GM18498 (cell line): ENCODE data around the gene ZNF101.
A peak's percentile ranks its signal among the peaks of the same experiment; 100 is the strongest.

Experiments
- ATAC-seq: cut with Tn5 transposase; IDR thresholded peaks from one replicate; pipeline ENCODE4 v1.9.1; 2021; ENCODE audit warnings: mild to moderate bottlenecking, moderate library complexity; ENCODE audit not compliant: unreplicated experiment

ZNF101 gene

GRCh38 chr19:19637523-19638251, 31.0 kb upstream of the ZNF101 start:
- no peak for ATAC-seq

GRCh38 chr19:19642506-19643157, 26.0 kb upstream of the ZNF101 start:
- ATAC-seq, result peak; percentile 25

GRCh38 chr19:19643158-19644053, 25.2 kb upstream of the ZNF101 start, which contains the start of gene GMIP:
TSS of gene GMIP (minus strand) at chr19:19643657. CDS start at chr19:19643529, 128 bp downstream.
- ATAC-seq, result peak; percentile 70

- ATAC-seq, result no peak
These were observed 24.6 kb upstream of the ZNF101 start for GRCh38 chr19:19644054-19644388.

- no peak for ATAC-seq
These were observed 23.3 kb upstream of the ZNF101 start for GRCh38 chr19:19645233-19645870.

GRCh38 chr19:19647037-19647835, 21.4 kb upstream of the ZNF101 start:
- ATAC-seq, result no peak

GRCh38 chr19:19649155-19649554, 19.5 kb upstream of the ZNF101 start:
- no peak for ATAC-seq

- ATAC-seq, result no peak
These were observed 19.1 kb upstream of the ZNF101 start for GRCh38 chr19:19649580-19649995.

GRCh38 chr19:19650331-19650730, 18.3 kb upstream of the ZNF101 start:
- no peak for ATAC-seq

GRCh38 chr19:19651076-19651475, 17.6 kb upstream of the ZNF101 start:
- no peak for ATAC-seq

GRCh38 chr19:19652482-19653295, 15.9 kb upstream of the ZNF101 start:
- no peak for ATAC-seq

GRCh38 chr19:19653597-19654147, 15.0 kb upstream of the ZNF101 start:
- no peak for ATAC-seq

GRCh38 chr19:19654441-19654840, 14.2 kb upstream of the ZNF101 start:
- no peak for ATAC-seq

GRCh38 chr19:19655051-19655594, 13.5 kb upstream of the ZNF101 start:
- no peak for ATAC-seq

- no peak for ATAC-seq
These were observed 12.8 kb upstream of the ZNF101 start for GRCh38 chr19:19655641-19656343.

- no peak for ATAC-seq
These were observed 11.9 kb upstream of the ZNF101 start for GRCh38 chr19:19656451-19657396.

- ATAC-seq, result no peak
These were observed 11.2 kb upstream of the ZNF101 start for GRCh38 chr19:19657397-19657783.
